Kidney (tissue), 14 donors: Measurements from ENCODE around the gene MGAM2. TPM values are rescaled to one million over a fixed set of nuclear protein-coding genes. Genes with fewer than 3 reads are reported as not detected.

ENCODE experiments used
- DNase-seq, 5 donors: peaks; one replicate each; pipeline ENCODE4 v3.0.0-alpha.2; 2013 to 2020
- FAIRE-seq: peaks from 2 replicates; lab custom pipeline; 2012; peaks lifted over from hg19 to GRCh38; lab: Jason Lieb, UNC
- H3K27ac ChIP-seq, 2 donors: one replicate each; pipeline ENCODE4 v1.7.0; 2013; ENCODE audit warnings: low read depth in 2 of 2, low read length in 2 of 2, inconsistent platforms in 1 of 2
- H3K27me3 ChIP-seq: one replicate; pipeline ENCODE4 v1.7.1; 2013; ENCODE audit warnings: low read length, inconsistent platforms; ENCODE audit not compliant: control insufficient read depth, insufficient read depth
- H3K36me3 ChIP-seq, 3 donors: one replicate each; pipeline versions ENCODE4 v1.7.0 to v1.7.1; 2013; ENCODE audit warnings: low read length in 3 of 3, control low read depth in 1 of 3, inconsistent platforms in 1 of 3; ENCODE audit not compliant: insufficient read depth in 3 of 3, control insufficient read depth in 2 of 3
- H3K4me1 ChIP-seq, 3 donors: one replicate each; pipeline versions ENCODE4 v1.7.0 to v1.7.1; 2013; ENCODE audit warnings: low read length in 3 of 3, inconsistent platforms in 1 of 3, low read depth in 1 of 3; ENCODE audit not compliant: control insufficient read depth in 2 of 3, insufficient read depth in 2 of 3
- H3K4me3 ChIP-seq, 3 donors: one replicate each; pipeline versions ENCODE4 v1.7.0 to v1.8.1; 2013; ENCODE audit warnings: low read length in 3 of 3, control low read depth in 1 of 3, inconsistent platforms in 1 of 3
- H3K9ac ChIP-seq, 3 donors: one replicate each; pipeline versions ENCODE4 v1.7.0 to v1.7.1; 2013; ENCODE audit warnings: low read length in 3 of 3, control low read depth in 1 of 3, inconsistent platforms in 1 of 3
- H3K9me3 ChIP-seq, 3 donors: one replicate each; pipeline versions ENCODE4 v1.7.0 to v1.7.1; 2013; ENCODE audit warnings: low read length in 3 of 3, control low read depth in 1 of 3, inconsistent platforms in 1 of 3; ENCODE audit not compliant: control insufficient read depth in 2 of 3, insufficient read depth in 1 of 3
- intact Hi-C: fragments of 100-400 bp; cut with DNase I; formaldehyde crosslinking; loops from one replicate; pipeline ENCODE4 v1.11.1; 2022
- polyA plus RNA-seq: library from polyadenylated mRNA; stranded (reverse); fragments of 350-450 nt; fragmentation: Illumina TruSeq; extraction: RNeasy Lipid Tissue Mini Kit (QIAGEN cat#74804); gene quantifications from one replicate; pipeline ENCODE4 v1.2.3, GENCODE V29; 2014; ENCODE audit warnings: low read depth, low replicate concordance; ENCODE audit not compliant: insufficient read depth
- total RNA-seq: library from RNA; stranded (reverse); fragmentation: NEBNext Ultra II Directional; extraction: Animal tissue kit (Norgen Biotek cat#: 25700); gene quantifications from one replicate; pipeline ENCODE4 v1.2.1, GENCODE V29; 2021
- TF ChIP-seq, protein P1 (sequence below): IDR thresholded peaks from 3 replicates; pipeline ENCODE4 v1.5.1; 2012; ENCODE audit warnings: mild to moderate bottlenecking, moderate library complexity, borderline replicate concordance; ENCODE audit not compliant: insufficient read depth; ENCODE audit errors: extremely low read depth
- donor health status: control.
- donor health status: control.
- donor health status: control.
- donor health status: control.
- donor health status: control.
- donor health status: DM: yes; HTN: yes; CAD: no.
- donor health status: Normal renal cell carcinoma (clear cell type).

Gene MGAM2
- total and polyA plus RNA-seq, 2 donors from 2014 or later: 0.13 TPM; not detected in 1

GRCh38 chr7:142257958-142258357, 146.4 kb downstream of the MGAM2 start, which contains the start of gene PRSS58:
Gene PRSS58 (minus strand): TSS chr7:142258058. CDS start chr7:142257707, 351 bp downstream.
- Histone ChIP-seq H3K4me1 (no peaks in the 10 kb centered on the region), H3K9ac (no peak within 1 kb of the TSS), H3K27me3 (no peaks in the 10 kb centered on the region), H3K4me3 (no peak within 1 kb of the TSS), H3K36me3 (no peaks in the 10 kb centered on the region), H3K9me3 (no peaks in the 10 kb centered on the region), H3K27ac (no peak within 1 kb of the TSS)
- FAIRE-seq (no peak), DNase-seq (no peak)
- TF ChIP-seq, protein P1, sequence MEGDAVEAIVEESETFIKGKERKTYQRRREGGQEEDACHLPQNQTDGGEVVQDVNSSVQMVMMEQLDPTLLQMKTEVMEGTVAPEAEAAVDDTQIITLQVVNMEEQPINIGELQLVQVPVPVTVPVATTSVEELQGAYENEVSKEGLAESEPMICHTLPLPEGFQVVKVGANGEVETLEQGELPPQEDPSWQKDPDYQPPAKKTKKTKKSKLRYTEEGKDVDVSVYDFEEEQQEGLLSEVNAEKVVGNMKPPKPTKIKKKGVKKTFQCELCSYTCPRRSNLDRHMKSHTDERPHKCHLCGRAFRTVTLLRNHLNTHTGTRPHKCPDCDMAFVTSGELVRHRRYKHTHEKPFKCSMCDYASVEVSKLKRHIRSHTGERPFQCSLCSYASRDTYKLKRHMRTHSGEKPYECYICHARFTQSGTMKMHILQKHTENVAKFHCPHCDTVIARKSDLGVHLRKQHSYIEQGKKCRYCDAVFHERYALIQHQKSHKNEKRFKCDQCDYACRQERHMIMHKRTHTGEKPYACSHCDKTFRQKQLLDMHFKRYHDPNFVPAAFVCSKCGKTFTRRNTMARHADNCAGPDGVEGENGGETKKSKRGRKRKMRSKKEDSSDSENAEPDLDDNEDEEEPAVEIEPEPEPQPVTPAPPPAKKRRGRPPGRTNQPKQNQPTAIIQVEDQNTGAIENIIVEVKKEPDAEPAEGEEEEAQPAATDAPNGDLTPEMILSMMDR: no peak
- intact Hi-C loops: no loop called here

DNA sequence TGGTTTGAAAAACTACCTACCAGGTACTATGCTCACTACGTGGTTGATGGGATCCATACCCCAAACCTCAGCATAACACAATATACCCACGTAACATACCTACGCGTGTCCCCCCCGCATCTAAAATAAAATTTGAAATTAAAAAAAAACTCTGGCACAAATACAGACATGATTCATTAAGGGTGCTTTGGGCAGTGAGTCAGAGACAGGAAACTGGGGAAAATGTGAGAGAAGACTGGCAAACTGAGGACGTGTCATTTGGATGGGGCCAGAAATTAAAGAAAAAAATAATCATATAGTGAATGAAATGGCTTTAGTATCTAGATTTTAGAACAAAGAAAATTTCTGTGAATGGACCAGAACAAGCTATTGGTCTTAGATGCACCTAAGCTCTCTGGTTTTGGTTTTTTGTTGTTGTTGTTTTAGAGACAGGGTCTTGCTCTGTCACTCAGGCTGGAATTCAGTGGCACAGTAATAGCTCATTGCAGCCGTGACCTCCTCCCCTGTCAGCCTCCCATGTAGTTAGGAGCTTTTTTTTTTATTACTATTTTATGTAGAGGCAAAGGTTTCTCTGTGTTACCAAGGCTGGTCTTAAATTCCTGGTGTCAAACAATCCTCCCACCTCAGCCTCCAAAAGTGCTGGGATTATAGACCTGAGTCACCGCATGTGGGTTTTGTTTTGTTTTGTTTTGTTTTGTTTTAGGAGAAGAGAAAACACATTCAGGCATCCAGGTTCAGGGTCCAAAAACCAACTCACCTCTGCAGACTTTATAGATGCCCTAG, 152.3 kb downstream of the MGAM2 start:
- TF ChIP-seq, protein P1: no peak
- Histone ChIP-seq H3K9me3 (no peaks in the 10 kb centered on the region), H3K4me1 (no peaks in the 10 kb centered on the region), H3K9ac (no peak overlapping the region), H3K36me3 (no peaks in the 10 kb centered on the region), H3K27ac (no peak overlapping the region), H3K4me3 (no peak overlapping the region), H3K27me3 (no peaks in the 10 kb centered on the region)
- FAIRE-seq (no peak), DNase-seq (no peak)
- intact Hi-C loops: no loop called here

Other genes with a start within 250 kb of the MGAM2 start
- 0.22 TPM for gene OR9A4, start 195.3 kb upstream of the MGAM2 start, total RNA-seq
- gene OR9A4, start 195.3 kb upstream of the MGAM2 start, polyA plus RNA-seq: not detected
- gene CLEC5A, start 164.7 kb upstream of the MGAM2 start, total RNA-seq: 2.9 TPM
- gene CLEC5A, start 164.7 kb upstream of the MGAM2 start, polyA plus RNA-seq: not detected
- not detected for gene TAS2R38, start 137.9 kb upstream of the MGAM2 start, total RNA-seq
- gene TAS2R38, start 137.9 kb upstream of the MGAM2 start, polyA plus RNA-seq: not detected
- gene MGAM, start 115.8 kb upstream of the MGAM2 start, total RNA-seq: 3.0 TPM
- gene MGAM, start 115.8 kb upstream of the MGAM2 start, polyA plus RNA-seq: 2.9 TPM
- gene PRSS58, start 146.3 kb downstream of the MGAM2 start, total RNA-seq: not detected
- not detected for gene PRSS58, start 146.3 kb downstream of the MGAM2 start, polyA plus RNA-seq